HG03066 (cell line): ENCODE data around the gene PLD5.
"Not testable (repeated sequence)": the region's sequence is repeated elsewhere in the genome, so short reads cannot be mapped to it uniquely, and the experiment has no call there.

Experiments used
- ATAC-seq: cut with Tn5 transposase; IDR thresholded peaks from one replicate; pipeline ENCODE4 v1.9.1; 2021; ENCODE audit warnings: low read depth; ENCODE audit not compliant: unreplicated experiment

The PLD5 gene

DNA sequence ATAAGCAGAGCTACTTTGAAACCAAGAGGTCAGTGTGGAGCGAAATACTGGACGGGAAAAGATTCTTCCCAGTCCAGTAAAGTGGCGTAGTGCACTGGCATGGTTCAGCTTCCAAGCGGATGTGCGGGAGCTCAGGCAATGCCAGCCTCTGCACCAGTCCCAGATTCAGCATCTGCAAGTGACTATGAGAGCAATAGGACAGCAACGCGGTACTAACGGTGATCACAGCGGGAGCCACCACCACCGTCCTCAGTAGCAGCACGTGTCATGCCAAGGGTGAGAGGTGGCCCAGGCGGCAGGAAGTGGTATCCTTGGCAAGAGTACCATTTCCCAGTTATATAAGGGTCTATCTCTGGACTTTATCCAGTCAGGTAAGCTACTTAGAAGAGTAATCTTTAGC is 17.8 kb downstream of the PLD5 start:
- ATAC-seq = no peak

DNA sequence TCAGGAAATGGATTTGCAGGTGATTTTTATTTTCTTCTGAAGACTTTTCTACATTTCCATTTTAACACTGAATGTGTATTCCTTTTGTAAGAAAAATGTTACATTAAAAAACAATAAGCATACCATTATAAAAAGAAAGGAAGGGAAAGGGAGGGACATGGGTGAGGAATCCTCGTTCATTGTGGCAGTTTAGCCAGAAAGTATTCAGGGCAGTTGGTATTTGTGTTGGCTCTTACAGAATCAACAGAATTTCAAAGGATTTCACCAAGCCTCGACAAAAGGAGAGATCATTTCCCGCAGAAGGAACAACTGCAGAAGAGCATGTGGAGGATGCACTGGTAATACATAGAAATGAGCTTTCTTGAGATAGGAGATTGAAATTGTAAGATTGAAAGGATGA is 35.0 kb downstream of the PLD5 start:
- ATAC-seq = no peak

DNA sequence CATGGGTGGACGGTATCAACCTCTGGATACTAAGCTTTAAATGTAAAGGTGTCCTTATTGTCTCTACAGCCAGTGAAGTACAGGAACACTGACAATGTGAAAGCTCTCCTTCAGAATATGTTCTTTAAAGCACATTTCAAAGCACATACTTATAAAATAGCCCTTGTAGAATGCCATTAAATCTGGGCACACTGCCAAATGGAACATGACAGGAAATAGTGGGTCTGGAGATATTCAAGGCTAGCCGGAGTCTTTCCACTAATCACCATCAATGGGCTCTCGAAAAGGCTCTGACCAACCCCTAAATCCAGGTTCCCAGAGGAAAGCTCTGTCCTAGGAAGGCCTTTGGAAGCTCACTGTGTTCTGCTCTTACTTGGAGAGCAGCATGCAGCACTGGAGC is 46.6 kb downstream of the PLD5 start:
- no peak for ATAC-seq

DNA sequence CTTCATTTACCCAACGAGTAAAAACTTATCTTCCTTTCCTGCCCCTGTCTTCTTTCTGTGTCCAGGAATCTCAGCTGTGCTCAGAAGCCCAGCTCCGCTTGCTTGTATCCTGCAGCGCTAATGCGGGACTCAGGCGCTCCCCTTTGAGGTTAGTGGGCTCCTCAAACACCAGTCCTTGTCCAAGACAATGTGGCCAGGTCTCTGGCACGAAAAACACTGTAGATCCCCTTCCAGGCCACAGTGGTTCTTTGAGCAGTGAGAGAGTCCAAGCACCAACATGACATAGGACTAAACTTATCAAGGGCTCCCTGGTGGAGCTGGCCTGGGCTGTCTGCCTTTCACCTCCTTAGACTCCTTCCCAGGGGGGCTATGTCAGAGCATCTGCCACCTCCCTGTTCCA is 53.7 kb downstream of the PLD5 start:
- no peak for ATAC-seq

DNA sequence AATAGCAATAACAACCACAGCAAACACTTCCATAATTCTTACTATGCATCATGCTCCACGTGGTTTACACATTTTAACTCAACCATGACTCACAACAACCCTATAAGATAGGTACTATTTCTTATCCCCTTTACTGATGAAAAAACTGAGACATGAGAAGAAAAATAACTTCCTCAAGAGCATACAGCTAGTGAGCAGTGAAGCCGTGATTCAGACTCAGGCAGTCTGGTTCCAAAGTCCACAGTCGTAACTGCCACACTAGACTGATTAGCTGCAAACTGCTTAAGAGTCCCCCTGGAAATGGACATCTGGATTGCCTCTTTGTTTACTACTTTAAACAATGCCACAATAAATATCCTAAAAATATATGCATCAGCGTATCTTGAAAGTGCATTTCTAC is 55.7 kb downstream of the PLD5 start:
- no peak for ATAC-seq

DNA sequence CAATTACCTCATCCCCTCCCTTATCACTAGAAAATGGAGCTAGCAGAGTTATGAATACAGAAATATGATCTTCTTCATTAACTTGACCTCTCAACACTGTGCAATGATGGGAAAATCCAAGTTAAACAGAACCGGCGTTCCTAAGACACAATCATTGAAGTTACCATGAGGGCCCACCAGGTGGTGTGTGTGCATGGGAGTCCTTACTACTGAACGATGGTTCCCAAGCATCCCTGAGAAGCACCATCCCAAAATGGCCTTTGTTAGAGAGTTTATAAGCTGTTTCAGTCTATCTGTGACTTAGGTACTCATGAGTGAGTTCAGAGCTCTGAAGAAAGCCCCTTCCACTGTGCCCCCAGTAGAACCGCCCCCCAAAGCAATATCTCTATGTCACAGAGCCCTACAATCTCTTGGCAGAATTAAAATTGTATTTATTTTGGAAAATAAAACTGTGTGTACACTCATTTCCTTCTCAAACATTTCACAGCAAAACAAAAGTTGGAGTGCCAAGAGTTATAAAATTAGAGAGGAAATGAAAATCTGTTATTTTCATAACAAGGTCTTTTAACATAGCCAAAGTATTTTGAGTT is 56.8 kb downstream of the PLD5 start:
- ATAC-seq = no peak

DNA sequence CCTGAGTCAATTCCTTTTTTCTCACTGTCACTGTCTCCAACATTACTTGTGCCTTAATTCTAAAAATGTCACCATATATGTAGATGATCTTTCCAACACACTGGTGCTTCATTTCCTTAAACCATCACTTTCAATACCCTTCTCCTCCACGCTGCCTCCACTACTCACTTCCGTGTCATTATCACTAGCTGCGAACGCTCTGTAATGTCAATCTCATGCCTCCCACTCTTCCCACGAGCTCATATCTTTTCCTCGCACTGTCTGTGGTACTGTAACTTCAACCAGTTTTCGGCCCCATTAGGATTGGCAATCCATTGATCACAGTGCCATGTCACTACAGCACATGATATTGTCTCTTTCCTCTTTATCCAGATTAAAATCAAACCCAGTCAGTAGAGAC is 61.6 kb downstream of the PLD5 start:
- no peak for ATAC-seq

DNA sequence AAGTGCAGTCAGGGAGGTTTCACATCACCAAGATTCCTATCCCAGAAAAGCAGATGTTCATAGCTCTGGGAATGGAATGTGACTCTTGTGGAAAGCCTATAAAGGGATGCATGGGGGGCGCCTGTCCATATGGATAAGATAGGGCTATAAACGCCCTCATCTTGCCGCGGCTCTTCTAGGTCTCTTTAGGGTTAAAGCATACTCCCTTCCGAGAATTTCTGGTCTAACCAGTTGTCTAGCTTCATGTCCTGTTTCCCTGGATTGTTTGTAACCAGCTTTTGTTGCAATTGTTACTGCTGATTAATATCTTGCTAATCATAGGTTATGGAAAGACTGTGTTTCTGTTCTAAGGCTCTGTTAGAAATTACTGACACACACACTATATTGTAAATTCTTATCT is 64.8 kb downstream of the PLD5 start:
- not testable (repeated sequence) for ATAC-seq

DNA sequence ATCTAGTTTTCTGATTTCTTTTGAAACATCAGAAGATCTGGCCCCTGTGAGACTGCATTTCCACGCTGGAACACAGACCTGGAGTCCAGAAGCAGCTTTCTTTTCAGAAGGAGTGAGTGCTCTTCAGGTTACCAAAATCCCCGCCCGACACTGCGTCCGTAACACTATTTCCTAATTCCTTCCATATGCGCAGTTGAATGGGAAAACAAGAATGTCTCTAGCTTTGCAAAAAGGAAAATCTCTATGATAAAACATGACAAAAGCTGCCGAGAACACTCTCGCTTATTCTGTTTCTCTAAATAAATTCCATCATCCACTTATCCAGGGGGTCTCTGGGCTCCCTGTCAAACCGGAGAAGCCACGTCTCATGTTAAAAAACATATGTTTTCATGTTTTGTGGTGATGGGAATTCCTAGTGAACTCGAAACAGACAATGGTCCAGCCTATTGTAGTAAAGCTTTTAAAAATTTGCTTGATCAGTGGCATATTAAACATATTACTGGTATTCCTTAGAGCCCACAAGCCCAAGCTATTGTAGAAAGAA is 67.7 kb downstream of the PLD5 start:
- ATAC-seq = no peak

DNA sequence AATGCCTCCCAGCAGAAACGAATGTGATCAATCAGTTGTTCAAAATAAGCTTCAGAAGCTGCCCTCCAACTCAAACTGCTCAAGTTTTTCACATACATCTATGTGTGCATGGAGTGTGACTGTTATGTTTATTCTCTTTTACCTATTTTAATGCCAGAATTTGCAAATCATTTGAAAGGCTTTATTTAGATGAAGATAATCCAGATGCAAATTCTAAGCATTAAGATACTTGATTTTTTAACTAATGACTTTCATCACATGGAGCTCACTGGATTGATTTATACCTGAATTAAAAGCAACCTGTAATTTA is 69.5 kb downstream of the PLD5 start:
- no peak for ATAC-seq

DNA sequence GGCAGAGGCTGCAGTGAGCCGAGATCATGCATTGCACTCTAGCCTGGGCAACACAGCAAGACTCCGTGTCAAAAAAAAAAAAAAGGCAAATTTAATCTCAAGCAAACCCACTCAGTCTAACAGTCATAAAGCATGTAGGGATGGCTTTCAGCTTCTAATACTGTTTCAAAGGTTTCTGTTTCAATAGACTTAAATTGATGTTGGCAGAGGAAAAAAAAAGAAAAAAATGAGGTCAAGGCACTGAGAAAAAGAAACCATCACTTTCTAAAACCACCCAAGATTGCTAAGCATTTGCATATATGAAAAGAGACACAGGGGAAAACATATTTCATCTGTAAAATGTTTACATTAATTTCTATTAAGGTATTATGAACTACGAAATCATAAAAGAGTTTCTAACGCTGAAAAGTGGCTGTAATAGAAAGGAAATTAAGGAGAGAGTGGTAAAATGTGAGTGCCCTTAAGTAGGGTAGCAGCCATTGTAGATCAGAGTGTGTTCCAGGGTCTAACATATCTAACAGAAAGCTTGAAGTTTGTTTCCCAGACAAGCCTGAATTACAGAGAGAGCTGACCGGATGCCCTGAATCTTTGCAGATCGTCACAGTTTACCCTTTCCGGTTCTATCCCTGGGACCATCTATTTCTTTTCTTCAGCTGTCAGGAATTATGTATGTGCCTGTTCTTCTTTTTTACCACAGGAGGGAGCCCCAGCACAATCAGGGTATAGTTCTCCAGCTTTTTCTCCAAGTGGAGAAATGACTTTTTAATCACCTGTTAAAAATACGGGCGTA is 70.0 kb downstream of the PLD5 start:
- peak; percentile 71 for ATAC-seq

DNA sequence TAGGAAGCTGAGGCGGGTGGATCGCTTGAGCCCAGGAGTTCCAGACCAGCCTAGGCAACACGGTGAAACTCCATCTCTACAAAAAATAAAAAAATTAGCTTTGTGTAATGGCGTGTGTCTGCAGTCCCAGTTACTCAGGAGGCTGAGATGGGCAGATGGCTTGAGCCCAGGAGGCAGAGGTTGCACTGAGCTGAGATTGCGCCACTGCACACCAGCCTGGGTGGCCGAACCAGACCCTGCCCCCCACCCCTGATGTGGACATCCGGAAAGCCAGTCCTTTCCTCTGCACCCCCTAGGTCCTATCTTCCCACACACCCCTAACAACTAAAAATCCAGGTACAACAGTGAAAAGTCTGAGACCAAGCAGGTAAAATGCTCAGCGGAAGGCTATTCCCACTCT is 71.9 kb downstream of the PLD5 start:
- ATAC-seq = no peak

DNA sequence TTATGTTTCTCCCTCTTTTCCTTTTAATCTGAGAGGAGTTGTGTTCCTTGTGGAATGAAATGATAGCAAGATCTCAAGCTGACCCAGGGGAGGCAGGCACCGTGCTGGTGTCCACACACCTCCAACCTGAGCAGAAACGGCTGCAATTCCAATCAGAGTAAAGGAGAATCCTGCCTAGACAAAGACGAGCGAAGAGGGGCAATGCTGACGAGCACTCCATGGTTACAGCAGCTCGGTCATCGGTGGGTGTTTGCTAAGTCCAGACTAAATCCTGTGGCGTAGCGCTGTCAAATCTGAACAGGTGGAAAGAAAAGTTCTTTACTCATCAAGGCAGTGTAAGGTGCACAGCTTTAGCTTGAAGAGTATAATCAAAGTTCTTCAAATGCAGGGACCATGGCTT is 74.8 kb downstream of the PLD5 start:
- no peak for ATAC-seq

DNA sequence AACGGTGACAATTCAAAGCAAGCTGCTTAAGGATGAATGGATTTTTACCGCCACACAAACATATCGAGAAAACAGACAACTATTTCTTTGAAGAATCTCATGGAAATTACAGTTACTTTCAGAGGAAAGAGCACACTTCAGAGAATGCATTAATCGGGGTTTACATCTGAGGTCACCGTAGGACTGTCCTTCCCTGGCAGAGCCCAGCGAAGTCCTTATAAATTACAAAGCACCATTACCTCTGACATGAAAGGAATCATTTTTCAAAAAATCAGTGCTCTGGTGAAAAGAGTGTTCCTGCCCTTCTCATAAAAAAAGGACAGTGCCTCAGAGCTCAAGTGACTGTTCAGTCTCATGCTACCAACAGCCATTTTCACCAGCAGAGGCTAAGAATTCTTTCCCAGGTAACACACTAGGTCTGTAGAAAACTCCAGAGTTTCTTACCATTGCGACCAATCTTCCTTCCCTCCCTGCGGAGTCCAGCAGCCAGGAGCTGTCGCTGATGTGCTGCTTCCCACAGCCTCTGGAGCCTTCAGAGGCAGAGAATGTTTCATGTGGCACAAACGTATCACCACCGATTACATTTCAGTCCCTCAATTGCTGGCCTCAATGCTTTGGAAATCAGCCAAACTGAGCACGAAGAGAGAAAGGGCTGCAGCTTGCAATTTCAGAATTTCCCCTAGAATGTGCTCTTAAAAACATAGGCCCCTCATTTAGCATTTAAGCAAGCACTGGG is 75.4 kb downstream of the PLD5 start:
- ATAC-seq = no peak

DNA sequence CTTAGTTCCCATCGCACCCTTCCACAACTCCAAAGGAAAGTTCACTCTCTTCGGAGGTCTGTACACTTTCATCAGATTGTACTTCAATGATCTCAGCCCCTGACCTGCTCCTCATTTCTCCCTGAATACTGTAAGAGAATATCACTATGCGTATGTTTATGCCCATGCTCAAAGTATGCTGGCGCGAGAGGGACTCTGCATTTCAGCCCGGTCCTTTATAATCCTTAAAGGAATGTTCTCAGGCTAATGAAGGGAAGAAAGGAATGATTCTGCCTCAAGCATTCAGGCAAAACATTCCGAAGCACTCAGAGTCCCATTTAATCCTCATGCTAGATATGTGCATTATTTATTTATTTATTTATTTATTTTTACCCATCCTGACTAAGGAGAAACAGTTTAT is 76.8 kb downstream of the PLD5 start:
- no peak for ATAC-seq

DNA sequence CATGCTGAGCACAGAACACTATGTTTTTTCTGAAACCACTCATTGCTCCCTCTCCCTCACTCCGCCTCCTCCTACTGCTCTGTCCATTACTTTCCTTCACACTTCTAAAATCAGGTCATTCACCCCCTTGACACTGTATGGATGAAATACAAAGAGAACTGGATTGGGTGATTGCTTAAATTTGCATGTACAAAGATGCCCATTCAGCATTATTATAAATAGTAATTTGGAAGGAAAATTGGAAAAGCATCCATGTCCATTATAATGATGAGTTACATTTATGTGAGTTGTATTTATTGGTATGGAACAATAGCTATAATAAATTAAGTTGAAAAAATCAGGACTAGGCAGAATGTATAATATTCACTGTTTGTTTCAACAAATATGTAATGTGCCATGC is 83.7 kb downstream of the PLD5 start:
- no peak for ATAC-seq

DNA sequence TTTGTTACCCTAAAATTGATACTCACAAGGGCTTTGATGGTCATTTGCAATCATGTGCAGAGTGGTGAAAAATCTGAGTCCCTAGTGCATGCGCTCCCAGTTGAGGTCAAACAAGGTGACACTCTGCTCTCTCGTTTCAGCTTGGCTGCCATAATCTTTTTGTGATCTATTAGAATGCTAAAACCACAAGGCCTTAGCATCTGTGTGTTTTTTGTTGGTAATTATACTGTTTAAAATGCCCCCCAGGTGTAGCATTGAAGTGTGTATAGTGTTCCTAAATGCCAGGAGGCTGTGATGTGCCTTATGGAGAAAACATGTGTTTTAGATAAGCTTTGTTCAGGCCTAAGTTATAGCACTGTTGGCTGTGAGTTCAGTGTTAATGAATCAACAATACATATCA is 89.3 kb downstream of the PLD5 start:
- ATAC-seq = no peak

DNA sequence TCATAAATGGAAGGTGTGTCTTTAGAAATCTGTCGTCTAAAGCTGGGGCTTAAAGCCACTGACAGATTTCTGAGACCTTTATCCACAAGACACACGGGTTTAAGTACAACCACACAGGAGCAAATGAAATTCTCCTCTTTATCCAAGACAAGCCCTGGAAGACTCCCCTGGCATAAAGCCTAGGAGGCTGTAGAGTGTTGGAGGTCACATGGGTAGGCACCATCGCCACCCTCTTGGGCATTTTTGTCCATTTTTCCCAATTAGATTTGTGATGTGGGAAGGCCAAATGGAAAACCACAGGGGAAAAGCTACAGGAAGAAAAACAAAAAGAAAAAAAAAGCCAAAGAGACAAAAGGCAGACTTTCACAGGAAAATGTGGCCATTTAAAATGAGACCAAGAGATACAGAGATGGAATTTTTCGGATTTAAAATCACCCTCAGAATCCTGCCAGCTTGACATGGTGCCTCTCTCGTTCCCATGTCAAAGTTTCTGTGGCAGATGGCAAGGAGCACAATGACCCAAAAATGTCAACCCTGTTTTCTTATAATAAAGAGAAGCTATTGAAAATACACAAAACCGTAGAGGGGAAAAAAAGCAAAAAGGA is 91.9 kb downstream of the PLD5 start:
- no peak for ATAC-seq

DNA sequence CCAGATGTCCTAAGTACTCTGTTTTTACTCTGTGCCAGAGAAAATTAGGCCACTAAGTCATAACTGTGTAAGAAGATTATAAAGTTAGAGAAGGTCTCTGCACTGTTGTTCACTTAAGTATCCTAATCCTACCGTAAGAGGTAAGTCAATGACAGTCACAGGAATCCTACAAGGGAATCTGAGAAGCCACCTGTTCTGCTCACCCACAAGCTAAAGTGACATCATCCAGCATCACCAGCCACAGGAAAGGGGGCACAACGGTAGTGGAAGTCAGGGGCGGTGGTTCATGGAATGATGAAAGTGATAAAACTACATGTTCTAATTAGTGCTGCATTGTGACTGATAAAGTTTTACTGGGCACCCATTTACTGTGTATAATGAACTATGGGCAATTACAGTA is 92.7 kb downstream of the PLD5 start:
- ATAC-seq = no peak

DNA sequence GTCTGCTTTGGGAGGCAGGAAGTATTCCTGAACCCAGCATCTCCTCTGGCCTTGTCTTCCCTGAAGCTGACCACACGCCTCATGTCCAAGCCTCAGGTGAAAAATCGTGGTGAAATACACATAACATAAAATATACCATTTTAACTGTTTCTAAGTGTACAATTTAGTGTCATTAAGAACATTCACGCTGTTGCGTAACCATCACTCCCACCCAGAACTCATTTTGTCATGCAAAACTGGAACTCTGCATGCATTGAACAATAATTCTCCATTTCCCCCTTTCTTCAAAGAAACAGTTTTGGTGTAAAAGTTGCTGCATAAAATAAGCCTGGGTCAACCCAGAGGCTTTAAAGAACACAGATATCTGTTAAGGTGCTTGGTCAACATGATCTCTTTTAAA is 93.5 kb downstream of the PLD5 start:
- ATAC-seq = no peak

DNA sequence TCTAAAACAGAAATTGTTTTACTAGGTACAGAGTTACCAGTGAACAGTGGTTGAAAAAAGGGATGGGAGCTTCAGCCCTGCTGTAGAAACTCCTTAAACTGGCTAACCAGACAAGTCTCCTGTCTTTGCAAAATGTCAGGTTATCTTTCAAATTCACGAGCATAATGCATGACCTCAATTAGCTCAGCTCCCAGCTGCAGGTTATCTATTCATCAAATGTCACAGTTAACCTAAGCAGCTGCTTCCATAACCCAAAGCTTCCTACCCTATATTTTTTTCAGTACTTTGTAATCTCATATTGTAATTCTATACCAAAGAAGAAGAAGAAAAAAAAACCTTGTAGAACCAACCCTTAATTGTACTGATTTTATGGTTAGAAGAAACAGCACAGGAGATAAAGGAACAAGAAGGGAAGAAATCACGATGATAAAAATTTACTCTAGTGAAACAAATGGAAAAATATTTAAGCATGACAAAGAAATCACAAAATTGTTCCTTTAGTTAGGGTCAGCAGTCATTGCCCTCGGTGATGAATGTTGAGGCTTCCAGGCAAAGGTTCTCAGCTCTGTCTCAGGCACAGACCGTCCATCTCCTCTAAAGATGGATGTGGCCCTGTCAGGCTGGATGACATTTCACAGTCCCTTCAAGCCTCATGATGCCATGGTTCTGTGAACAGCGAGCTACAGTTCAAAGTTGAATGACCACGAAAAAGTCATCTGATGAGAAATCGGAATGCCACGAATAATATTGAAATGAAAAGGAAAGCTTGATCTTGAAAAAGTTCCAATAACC is 95.9 kb downstream of the PLD5 start:
- ATAC-seq = no peak
